Urothelium cell line (cell line): Measurements from ENCODE around the gene SLC5A2.
"Not testable (repeated sequence)": the region's sequence is repeated elsewhere in the genome, so short reads cannot be mapped to it uniquely, and the experiment has no call there.

Source experiments
- DNase-seq: peaks from one replicate; pipeline ENCODE4 v3.0.0; 2011; ENCODE audit warnings: low spot score, mixed read lengths
- FAIRE-seq: peaks from 2 replicates; lab custom pipeline; 2011; peaks lifted over from hg19 to GRCh38; lab: Jason Lieb, UNC

The SLC5A2 gene

DNA sequence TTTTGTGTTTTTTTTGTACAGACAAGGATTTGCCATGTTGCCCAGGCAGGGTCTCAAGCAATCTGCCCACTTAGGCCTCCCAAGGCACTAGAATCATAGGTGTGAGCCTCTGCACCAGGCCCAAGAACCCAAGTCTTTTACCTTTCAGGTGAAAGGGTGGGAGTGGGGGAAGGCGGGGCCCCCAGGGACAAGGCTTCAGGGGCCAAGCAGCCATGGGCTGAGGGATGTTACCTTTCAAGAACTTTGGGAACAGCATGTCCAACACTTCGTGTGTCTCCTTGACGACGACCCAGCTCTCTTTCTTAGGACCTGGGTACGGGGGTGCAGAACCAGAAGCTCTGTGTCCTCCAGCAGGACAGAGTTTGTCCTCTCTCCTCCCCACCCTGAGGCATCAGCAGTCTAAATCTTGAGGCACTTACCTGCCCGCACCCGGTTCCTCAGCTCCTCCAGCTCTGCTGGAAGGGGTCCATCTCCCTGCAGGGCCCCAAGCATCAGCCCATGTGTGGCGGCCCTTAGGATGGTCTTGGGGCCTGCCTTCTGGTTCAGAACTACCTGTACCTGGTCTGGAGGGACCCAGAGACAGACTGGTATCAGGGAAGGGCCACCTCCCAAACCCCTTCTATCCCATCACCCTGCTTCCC, 9.0 kb downstream of the SLC5A2 start:
- FAIRE-seq (no peak), DNase-seq (no peak)

- no peak for FAIRE-seq
- DNase-seq, result no peak
Observed at GRCh38 chr16:31493506-31494125, 10.7 kb downstream of the SLC5A2 start.

GRCh38 chr16:31496670-31497069, 13.7 kb downstream of the SLC5A2 start:
- FAIRE-seq (no peak), DNase-seq (no peak)

DNA sequence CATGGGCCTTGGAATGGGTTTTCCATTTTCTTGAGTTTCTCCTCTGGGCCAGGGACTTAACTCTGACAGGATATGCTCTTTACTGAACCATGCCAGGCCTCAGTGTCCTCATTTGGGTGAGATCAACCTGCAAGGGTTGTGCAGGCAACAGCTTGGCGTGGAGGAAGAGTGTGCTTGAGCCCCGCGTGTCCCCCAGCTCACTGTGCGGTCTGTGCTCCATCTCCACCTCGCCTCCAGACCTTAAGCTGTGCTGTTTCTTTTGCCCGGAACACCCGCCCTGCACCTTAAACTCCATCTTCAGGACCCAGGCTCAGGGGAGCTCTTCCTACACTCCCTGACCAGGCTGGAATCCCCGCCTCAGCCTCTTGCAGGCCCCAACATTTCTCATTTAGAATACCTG, 15.6 kb downstream of the SLC5A2 start:
- FAIRE-seq (no peak), DNase-seq (no peak)

- DNase-seq, result no peak
Observed at GRCh38 chr16:31499928-31500327, 17.0 kb downstream of the SLC5A2 start.

DNA sequence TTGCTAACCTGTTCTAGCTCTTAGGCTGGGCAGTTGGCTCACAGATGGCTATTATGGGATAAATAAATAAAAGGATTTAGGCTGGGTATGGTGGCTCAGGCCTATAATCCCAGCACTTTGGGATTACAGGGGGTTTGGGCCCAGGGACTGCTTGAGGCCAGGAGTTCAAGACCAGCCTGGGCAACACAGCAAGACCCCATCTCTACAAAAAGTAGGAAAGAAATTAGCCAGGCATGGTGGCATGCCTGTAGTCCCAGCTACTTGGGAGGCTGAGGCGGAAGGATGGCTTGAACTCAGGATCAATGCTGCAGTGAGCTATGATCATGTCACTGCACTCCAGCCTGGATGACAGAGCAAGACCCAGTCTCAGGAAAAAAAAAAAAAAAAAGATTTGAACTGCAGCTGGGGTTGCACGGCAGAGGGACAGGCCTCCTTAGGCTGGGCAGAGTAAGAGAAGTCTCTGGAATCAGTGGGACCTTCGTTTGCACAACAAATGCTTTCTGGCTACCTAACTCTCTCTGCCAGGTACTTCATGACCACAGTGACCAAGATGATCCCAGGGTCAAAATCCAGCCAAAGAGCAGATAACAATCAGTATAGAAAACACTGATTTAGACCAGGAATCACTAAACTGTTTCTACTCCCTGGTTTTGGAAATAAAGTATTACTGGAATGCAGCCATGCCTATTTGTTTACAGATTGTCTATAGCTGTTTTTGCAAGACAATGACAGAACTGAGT, 18.5 kb downstream of the SLC5A2 start:
- FAIRE-seq (no peak), DNase-seq (no peak)

More at GRCh38 chr16:31499928-31500327, 17.0 kb downstream of the SLC5A2 start:
- FAIRE-seq, result no peak

GRCh38 chr16:31501966-31502348, 19.0 kb downstream of the SLC5A2 start:
- DNase-seq (no peak), FAIRE-seq (no peak)

DNA sequence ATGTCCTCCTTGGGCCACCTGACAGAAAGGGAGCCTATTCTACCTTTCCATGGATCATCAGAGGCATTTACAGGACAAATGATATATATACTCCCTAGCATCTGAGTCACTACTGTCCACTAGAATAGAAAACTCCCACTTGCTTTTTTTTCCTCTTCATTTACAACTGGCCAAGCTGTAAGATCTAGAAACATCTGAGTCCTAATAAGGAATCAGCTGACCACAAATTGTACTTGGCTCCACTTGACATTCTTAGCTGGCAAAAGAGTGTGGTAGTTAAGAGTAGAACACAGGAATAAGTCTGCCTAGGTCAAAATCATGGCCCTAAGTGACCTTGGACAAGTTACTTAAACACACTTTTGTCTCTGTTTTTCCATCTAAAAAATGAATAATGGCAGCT, 20.1 kb downstream of the SLC5A2 start:
- no peak for DNase-seq

DNA sequence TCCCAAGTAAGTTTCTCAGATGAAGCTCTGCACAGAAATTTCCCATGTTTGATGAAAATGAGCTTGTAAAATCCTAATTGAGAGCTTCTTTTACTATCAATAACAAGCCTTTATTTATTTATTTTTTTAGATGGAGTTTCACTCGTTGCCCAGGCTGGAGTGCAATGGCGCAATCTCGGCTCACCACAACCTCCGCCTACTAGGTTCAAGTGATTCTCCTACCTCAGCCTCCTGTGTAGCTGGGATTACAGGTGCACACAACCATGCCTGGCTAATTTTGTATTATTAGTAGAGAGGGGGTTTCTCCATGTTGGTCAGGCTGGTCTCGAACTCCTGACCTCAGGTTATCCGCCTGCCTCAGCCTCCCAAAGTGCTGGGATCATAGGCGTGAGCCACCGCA, 20.6 kb downstream of the SLC5A2 start:
- not testable (repeated sequence) for FAIRE-seq, DNase-seq

More for the DNA sequence above, 20.1 kb downstream of the SLC5A2 start:
- FAIRE-seq, result no peak

GRCh38 chr16:31504159-31504558, 21.2 kb downstream of the SLC5A2 start:
- DNase-seq (no peak), FAIRE-seq (no peak)

DNA sequence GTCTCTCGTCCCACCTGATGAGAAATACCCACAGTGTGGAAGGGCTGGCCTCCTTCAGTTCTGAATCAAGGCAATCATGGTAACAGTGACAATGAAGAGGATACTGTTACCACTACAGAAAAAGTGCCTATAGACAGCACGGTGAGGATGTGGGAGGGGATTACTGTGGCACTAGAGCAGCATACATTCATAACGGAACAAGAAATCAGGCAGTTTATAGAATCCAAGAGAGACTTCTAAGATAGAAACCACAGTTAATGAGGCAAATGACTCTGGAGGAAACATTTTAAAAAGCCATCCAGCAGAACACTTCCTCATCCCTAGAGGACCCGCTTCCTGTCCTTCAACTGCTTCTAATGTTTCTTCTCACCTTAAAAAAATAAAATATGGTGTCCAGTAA, 22.6 kb downstream of the SLC5A2 start:
- no peak for FAIRE-seq
- DNase-seq, result no peak

DNA sequence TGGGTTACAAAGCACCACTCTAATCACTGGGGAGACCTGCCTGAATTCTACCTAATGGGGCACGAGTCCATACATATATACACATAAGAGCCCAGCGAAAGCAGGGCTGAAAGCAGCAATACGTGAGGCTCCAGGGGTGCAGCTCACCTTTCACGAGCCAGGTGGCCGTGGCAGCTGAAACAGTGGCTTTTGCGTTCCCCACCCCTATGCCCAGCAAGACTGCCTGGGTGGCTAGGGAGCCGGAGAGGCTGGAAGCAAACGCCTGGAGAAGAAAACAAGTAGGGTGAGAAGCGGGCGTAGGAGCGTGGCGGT, 24.6 kb downstream of the SLC5A2 start:
- FAIRE-seq (no peak), DNase-seq (no peak)

DNA sequence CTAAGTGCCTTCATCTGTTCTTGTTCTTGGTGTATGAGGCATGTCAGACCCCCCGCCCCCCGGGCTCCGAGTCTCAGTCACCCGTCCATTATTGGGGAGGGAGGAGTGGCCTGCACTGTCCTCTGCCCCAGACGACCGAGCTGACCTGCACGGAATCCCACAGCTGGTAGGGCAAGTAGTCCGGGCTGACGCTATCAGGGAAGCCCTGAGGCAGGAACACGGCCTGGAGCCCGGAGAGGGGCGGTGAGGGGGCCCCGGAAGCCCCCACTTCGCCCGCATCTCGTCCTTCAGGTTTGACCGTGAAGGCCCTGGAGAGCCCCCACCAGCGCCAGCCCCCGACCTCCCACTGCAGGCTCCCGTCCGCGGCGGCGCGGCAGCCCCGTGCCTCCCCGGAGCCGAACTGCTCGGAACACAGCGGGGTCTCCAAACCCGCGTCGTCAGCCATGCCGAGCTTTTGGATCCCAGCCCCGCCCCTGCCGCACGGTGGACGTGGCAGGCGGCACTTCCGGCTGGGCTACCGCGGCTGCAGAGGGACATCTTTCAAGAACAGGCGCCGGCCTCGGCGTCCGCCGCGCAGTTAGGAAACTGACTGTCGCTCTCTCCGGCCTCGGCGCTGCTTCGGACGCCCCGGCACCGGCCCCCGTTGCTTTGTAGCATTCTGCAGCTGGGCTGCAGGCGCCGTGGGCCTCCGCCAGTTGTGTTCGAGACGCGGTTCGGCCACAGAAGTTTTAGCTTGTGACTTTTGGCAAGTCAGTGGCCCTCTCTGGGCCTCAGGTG, 25.2 kb downstream of the SLC5A2 start, which contains the start of gene RUSF1:
RUSF1 (minus strand) TSS at position 463 of the 777 bp plus-strand sequence; CDS start at position 445, 18 bp downstream.
- FAIRE-seq (peak; percentile 63), DNase-seq (peak; percentile 85)

DNA sequence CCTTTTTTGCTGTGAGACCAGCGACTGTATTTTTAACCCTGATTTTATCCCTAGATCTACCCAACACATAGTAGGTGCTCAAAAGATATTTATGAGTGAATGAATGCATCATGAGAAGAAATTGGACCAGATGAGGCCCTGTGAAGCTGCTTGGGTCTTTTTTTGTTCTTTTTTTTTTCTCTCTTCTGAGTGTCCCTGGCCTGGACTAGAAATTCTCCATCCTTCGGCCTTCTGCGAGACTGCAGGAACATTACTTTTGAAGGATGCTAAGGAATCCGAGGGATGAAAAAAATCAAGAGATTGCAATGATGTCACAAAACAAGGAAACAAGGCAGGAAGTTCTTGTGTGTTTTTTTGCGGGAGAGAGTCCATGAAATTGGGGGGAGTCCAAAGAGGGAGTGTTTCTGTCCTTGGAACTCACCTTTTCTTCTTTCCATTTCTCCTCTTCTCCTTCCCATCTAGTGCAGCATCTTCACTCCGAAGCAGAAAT, 25.8 kb downstream of the SLC5A2 start:
- DNase-seq (no peak), FAIRE-seq (no peak)

- FAIRE-seq, result no peak
- peak; percentile 50 for DNase-seq
Observed at GRCh38 chr16:31513126-31513525, 30.2 kb downstream of the SLC5A2 start.

- no peak for DNase-seq
- no peak for FAIRE-seq
Observed at GRCh38 chr16:31513884-31514283, 31.0 kb downstream of the SLC5A2 start.

DNA sequence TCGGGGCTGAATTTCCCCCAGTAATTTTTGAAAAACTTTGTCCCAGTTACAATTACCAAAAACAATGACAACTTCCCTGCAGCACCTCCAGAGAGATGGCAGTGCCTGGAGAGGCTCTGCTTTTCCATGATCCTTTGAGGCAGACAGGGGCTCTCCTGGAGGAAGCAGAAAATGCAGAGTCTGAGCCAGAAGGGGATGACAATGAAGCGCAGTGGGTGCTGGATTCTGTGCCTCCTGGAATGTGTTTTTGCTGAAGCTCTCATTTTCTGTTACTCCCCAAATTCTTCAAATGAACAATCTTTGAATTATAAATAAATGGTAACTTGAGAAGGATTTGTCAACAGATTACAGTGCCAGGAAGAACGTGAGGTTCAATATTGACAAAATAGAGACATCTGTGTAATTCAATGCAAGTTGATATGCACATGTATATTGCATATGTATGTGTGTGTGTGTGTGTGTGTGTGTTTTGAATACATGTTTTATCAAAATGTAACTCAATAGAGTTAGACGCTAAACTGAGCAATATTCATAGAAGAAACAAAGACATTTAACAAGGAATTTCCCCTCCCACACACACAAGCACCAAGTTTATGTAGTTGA, 35.0 kb downstream of the SLC5A2 start:
- FAIRE-seq (no peak), DNase-seq (no peak)

GRCh38 chr16:31519759-31520431, 37.0 kb downstream of the SLC5A2 start:
- FAIRE-seq (no peak), DNase-seq (no peak)

DNA sequence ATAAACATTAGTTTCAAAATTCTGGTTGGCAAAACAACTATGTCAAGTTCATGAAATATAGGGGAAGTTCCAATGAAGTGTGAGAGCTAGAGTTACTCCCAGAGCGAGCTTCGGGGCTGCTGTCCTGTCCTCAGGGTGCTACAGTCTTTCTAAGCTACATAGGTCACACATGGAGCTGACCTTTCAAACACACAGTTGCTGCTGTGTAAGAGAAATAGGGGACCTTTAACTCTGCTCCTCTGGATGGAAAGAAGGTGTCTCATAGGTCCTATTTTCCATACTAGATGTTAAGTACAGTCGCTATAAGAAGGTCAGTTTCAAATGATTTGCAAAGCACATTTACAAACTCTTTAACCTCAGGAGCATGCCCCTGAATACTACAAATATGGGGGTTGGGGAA, 38.4 kb downstream of the SLC5A2 start:
- no peak for FAIRE-seq
- no peak for DNase-seq

- FAIRE-seq, result no peak
Observed at GRCh38 chr16:31522071-31522470, 39.1 kb downstream of the SLC5A2 start.

More at GRCh38 chr16:31522071-31522470, 39.1 kb downstream of the SLC5A2 start:
- DNase-seq, result no peak
